Measurements from ENCODE around the gene ZMYM4. TPM values are rescaled to one million over a fixed set of nuclear protein-coding genes. Genes with fewer than 3 reads are reported as not detected.
"Not testable (repeated sequence)": the region's sequence is repeated elsewhere in the genome, so short reads cannot be mapped to it uniquely, and the experiment has no call there.

The ZMYM4 gene
- total and polyA plus RNA-seq, 4 donors, result 9.0 to 63.8 (median 21.7) TPM

- ATAC-seq (ENCODE audit: insufficient read depth, low FRiP score) (no peak), DNase-seq (no peak)
- 59 to 71% methylated on average over 1 of the region's 1 CpG for WGBS, 2 donors
- Histone ChIP-seq H3K9me3 (ENCODE audit: control insufficient read depth in 4 of 4, insufficient read depth in 3 of 4, low read length in 3 of 4) (no peaks in the 10 kb centered on the region), H3K27ac (ENCODE audit: low read depth in 1 of 2, low read length in 1 of 2) (no peak overlapping the region), H3K4me1 (ENCODE audit: control insufficient read depth in 5 of 5, insufficient read depth in 5 of 5, low read length in 5 of 5) (no peaks in the 10 kb centered on the region), H3K9ac (ENCODE audit: insufficient read depth in 1 of 2, low read length in 2 of 2) (no peak overlapping the region), H3K27me3 (ENCODE audit: control insufficient read depth in 3 of 3, insufficient read depth in 3 of 3, low read length in 2 of 3) (no peaks in the 10 kb centered on the region), H3K36me3 (ENCODE audit: control insufficient read depth in 4 of 4, insufficient read depth in 4 of 4, low read length in 4 of 4) (no peaks in the 10 kb centered on the region), H3K4me3 (no peak overlapping the region)
- no peak for TF ChIP-seq CTCF (IDR thresholded peaks at IDR 0.05; ENCODE audit: control extremely low read depth, extremely low read depth)
These were observed 37.2 kb upstream of the ZMYM4 start for GRCh38 chr1:35231287-35231686.

GRCh38 chr1:35236772-35237171 lies 31.7 kb upstream of the ZMYM4 start:
- H3K27ac ChIP-seq (ENCODE audit: low read depth in 1 of 2, low read length in 1 of 2); DNase-seq; ATAC-seq (ENCODE audit: insufficient read depth, low FRiP score); H3K9ac ChIP-seq (ENCODE audit: insufficient read depth in 1 of 2, low read length in 2 of 2); H3K4me3 ChIP-seq; H3K9me3 ChIP-seq (ENCODE audit: control insufficient read depth in 4 of 4, insufficient read depth in 3 of 4, low read length in 3 of 4); H3K27me3 ChIP-seq (ENCODE audit: control insufficient read depth in 3 of 3, insufficient read depth in 3 of 3, low read length in 2 of 3); H3K36me3 ChIP-seq (ENCODE audit: control insufficient read depth in 4 of 4, insufficient read depth in 4 of 4, low read length in 4 of 4); H3K4me1 ChIP-seq (ENCODE audit: control insufficient read depth in 5 of 5, insufficient read depth in 5 of 5, low read length in 5 of 5): not testable (repeated sequence)
- 95 to 97% methylated on average over 2 of the region's 2 CpGs for WGBS, 2 donors

GRCh38 chr1:35243691-35244090 lies 24.8 kb upstream of the ZMYM4 start:
- no peak overlapping the region for H3K27ac ChIP-seq (ENCODE audit: low read depth in 1 of 2, low read length in 1 of 2)
- no peak for TF ChIP-seq CTCF (IDR thresholded peaks at IDR 0.05; ENCODE audit: control extremely low read depth, extremely low read depth)
- WGBS, 2 donors, result 22 to 38% methylated on average over 1 of the region's 1 CpG
- H3K27me3 ChIP-seq (ENCODE audit: control insufficient read depth in 3 of 3, insufficient read depth in 3 of 3, low read length in 2 of 3), result no peaks in the 10 kb centered on the region
- no peaks in the 10 kb centered on the region for H3K9me3 ChIP-seq (ENCODE audit: control insufficient read depth in 4 of 4, insufficient read depth in 3 of 4, low read length in 3 of 4)
- no peaks in the 10 kb centered on the region for H3K4me1 ChIP-seq (ENCODE audit: control insufficient read depth in 5 of 5, insufficient read depth in 5 of 5, low read length in 5 of 5)
- no peak overlapping the region for H3K9ac ChIP-seq (ENCODE audit: insufficient read depth in 1 of 2, low read length in 2 of 2)
- H3K4me3 ChIP-seq, result no peak overlapping the region
- no peaks in the 10 kb centered on the region for H3K36me3 ChIP-seq (ENCODE audit: control insufficient read depth in 4 of 4, insufficient read depth in 4 of 4, low read length in 4 of 4)
- DNase-seq, result peak in 1 of 3 donors; percentile 4
- no peak for ATAC-seq (ENCODE audit: insufficient read depth, low FRiP score)

GRCh38 chr1:35247256-35247655 lies 21.3 kb upstream of the ZMYM4 start:
- H3K4me1 ChIP-seq (ENCODE audit: control insufficient read depth in 5 of 5, insufficient read depth in 5 of 5, low read length in 5 of 5), result no peaks in the 10 kb centered on the region
- H3K27me3 ChIP-seq (ENCODE audit: control insufficient read depth in 3 of 3, insufficient read depth in 3 of 3, low read length in 2 of 3), result no peaks in the 10 kb centered on the region
- ATAC-seq (ENCODE audit: insufficient read depth, low FRiP score) (no peak), DNase-seq (no peak)
- no peaks in the 10 kb centered on the region for H3K36me3 ChIP-seq (ENCODE audit: control insufficient read depth in 4 of 4, insufficient read depth in 4 of 4, low read length in 4 of 4)
- no peak for TF ChIP-seq CTCF (IDR thresholded peaks at IDR 0.05; ENCODE audit: control extremely low read depth, extremely low read depth)
- no peak overlapping the region for H3K9ac ChIP-seq (ENCODE audit: insufficient read depth in 1 of 2, low read length in 2 of 2)
- H3K27ac ChIP-seq (ENCODE audit: low read depth in 1 of 2, low read length in 1 of 2), result no peak overlapping the region
- no peak overlapping the region for H3K4me3 ChIP-seq
- no peaks in the 10 kb centered on the region for H3K9me3 ChIP-seq (ENCODE audit: control insufficient read depth in 4 of 4, insufficient read depth in 3 of 4, low read length in 3 of 4)
- 90 to 93% methylated on average over 5 of the region's 5 CpGs for WGBS, 2 donors
